Fibroblast of pulmonary artery (primary cell): ENCODE measurements around the gene ASNSD1.
A peak's percentile ranks its signal among the peaks of the same experiment; 100 is the strongest.
"Not testable (repeated sequence)": the region's sequence is repeated elsewhere in the genome, so short reads cannot be mapped to it uniquely, and the experiment has no call there.

ENCODE experiments used
- DNase-seq: peaks from one replicate; pipeline ENCODE4 v3.0.0-alpha.2; 2010; ENCODE audit warnings: low read depth
- H3K4me3 ChIP-seq: replicated peaks from 2 replicates; pipeline ENCODE4 v1.5.1; 2011; ENCODE audit warnings: low read depth, mild to moderate bottlenecking, control low read depth, low read length, moderate library complexity
- TF ChIP-seq, protein P1 (sequence below): IDR thresholded peaks from 2 replicates; pipeline ENCODE4 v1.5.1; 2011; ENCODE audit warnings: mild to moderate bottlenecking, control low read depth, low read length, inconsistent platforms; ENCODE audit errors: missing control alignments

Gene ASNSD1

DNA sequence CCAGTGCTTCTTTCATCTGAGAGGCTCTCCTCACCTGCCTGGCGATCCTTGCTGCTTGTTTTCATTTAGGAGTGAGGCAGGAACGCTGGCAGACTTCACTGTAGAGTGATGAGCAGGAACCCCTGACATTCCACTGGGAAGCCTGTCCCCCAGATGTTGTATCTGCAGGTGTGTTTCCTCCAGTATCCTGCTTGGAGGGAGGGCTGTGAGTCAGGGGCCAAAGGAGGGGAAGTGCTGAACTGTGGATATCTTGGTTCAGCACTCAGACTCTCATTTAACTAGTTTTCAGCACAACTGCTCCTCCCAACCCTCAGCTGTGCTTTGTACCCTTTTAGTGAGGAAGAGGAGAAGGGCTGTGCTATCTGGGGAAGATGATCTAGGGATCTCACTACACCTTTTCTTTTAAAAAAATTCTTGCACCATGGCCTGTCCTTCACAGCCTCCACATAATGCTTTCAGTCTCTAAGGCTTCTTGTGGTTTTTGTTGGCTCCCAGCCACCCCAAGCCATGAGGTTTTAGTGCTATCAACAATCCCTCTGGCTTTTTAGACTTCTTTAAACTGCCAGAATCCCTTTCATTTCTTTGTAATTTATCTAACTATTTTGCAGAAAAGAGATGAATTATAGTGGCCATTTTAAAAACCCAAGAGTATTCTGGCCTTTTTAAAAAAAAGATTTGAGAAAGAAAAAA, 24.4 kb downstream of the ASNSD1 start:
- no peak overlapping the region for H3K4me3 ChIP-seq
- TF ChIP-seq, protein P1, sequence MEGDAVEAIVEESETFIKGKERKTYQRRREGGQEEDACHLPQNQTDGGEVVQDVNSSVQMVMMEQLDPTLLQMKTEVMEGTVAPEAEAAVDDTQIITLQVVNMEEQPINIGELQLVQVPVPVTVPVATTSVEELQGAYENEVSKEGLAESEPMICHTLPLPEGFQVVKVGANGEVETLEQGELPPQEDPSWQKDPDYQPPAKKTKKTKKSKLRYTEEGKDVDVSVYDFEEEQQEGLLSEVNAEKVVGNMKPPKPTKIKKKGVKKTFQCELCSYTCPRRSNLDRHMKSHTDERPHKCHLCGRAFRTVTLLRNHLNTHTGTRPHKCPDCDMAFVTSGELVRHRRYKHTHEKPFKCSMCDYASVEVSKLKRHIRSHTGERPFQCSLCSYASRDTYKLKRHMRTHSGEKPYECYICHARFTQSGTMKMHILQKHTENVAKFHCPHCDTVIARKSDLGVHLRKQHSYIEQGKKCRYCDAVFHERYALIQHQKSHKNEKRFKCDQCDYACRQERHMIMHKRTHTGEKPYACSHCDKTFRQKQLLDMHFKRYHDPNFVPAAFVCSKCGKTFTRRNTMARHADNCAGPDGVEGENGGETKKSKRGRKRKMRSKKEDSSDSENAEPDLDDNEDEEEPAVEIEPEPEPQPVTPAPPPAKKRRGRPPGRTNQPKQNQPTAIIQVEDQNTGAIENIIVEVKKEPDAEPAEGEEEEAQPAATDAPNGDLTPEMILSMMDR: no peak
- DNase-seq: peak; percentile 67

DNA sequence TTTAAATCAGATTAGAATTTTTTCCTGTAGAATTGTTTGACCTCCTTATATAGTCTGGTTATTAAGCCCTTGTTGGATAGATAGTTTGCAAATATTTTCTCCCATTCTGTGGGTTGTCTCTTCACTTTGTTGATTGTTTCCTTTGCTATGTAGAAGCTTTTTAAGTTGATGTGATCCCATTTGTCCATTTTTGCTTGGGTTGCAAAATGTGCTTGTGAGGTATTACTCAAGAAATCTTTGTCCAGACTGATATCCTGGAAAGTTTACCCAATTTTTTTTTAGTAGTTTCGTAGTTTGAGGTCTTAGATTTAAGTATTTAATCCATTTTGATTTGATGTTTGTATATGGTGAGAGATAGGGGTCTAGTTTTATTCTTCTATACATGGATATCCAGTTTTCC, 26.5 kb downstream of the ASNSD1 start:
- not testable (repeated sequence) for DNase-seq

DNA sequence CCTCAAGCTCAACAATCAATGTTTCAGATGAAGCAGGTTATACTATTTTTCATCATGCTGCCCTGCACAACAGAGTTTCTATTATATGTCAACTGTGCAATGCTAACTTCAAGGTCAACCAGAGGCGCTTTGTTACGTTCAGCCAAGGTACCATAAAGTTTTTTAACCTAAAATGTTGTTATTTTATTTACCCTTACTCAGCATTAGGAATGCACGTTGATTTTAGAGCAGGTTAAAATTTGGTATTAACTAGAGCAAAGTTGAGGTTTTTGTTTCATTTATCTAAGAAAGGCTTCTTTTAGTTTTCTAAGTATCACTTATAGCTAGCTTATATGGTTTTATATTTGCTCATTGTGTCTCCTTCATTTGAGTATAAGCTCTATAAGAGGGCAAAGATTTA, 35.0 kb downstream of the ASNSD1 start:
- no peak for DNase-seq
- TF ChIP-seq, protein P1: no peak
- no peak overlapping the region for H3K4me3 ChIP-seq

More for the DNA sequence above, 26.5 kb downstream of the ASNSD1 start:
- not testable (repeated sequence) for H3K4me3 ChIP-seq

DNA sequence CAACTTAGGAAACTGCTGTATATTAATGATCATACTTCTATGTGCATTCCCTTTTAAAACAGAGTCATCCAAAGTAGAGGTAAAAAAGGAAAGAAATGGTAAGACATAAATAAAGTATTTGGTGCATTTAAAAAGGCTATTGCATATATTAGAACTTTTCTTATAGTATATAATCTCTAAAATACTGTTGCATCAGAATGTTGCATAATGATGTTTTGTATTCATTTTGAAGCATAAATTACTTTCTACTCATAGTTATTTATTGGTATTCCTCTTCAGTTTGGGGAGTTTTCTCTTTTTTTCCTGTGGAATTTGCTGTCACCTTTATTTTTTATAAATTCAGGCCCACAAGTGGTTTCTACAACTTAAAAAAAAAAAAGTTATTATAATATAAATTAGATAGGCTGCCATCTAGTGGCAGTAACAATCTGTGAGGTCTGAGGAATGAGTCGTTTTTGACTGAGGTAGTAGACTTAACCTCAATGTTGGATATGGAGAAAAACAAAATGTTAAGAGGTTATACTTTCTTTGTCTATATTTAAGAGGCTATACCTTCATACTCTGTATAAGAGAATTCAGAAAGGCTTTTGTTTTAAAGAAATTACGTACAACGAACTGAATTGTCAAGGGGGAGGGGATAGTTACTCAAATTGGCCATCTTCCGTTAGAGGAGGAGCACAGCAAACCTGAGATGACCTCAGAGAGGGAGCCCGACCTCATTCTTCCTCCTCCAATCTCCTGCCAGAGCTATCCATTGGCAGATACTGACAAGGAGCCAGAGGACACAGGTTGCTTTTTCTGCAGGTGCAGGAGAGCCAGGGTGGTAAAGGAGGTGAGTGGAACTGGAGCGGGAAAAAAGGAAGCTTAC, 37.0 kb downstream of the ASNSD1 start:
- peak; percentile 69 for DNase-seq
- H3K4me3 ChIP-seq: no peak overlapping the region
- TF ChIP-seq, protein P1: peak; percentile 63

DNA sequence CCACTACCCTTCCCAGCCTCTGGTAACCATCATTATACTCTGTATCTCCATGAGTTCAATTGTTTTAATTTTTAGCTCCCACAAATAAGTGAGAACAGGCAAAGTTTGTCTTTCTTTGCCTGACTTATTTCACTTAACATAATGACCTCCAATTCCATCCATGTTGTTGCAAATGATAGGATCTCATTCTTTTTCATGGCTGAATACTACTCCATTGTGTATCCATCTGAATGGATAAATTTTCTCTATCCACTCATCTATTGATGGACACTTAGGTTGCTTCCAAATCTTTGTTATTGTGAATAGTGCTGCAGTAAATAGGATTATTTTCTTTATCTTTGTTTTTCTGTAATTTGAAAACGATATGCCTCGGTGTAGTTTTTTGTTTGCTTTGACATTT, 39.4 kb downstream of the ASNSD1 start:
- H3K4me3 ChIP-seq: no peak overlapping the region
- TF ChIP-seq, protein P1: no peak
- no peak for DNase-seq

DNA sequence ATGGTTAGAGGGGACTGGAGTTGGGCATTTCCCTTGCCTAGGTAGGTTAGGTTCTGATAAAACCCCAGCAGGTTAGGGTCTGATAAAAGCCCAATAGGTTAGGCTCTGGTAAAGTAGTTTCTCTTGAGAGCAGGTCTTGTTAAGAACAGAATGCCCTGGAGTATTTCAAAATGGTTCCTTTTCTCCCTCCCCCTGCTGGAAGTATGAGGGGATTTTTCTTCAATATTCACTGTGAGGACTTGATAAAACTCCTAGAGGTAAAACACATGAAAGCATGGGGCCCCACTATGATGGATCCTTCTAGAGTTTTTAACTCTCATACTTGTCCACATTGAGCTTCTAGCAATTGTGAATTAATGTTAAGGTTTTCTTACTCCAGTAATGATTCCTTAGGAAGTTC, 40.8 kb downstream of the ASNSD1 start:
- H3K4me3 ChIP-seq: no peak overlapping the region
- TF ChIP-seq, protein P1: peak; percentile 25
- DNase-seq: peak; percentile 24

DNA sequence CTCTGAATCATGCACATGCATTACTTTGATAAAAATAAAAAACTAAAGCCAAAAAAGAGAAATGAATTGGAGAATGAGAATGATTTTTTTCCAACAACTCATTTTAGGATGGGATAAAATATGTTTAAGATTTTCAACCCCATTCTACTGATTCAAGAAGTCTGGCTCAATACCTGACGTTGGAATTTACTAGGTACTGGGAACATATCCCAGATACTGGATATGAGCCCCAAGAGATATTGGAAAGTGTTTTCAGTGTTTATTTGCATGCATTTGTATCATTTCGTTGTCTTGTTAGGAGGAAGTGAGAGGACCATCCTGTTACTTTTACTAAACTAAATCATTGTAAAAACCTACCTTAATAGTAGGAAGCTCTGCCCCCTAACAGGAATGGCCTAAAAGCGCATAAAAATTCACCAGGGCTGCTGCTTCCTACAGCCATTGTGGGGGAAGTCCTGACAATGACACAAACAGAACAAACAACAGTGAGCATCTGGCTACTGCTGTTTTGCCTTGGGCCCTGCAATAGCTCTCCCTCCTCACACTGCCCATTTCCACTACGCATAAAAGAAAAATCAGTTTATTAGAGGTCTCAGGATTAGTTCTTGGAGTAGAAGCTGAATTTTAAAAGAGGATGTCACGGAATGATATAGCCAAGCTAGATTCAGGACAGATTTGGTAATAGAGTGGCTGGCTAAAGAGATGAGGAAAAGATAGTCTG, 48.4 kb downstream of the ASNSD1 start:
- no peak overlapping the region for H3K4me3 ChIP-seq
- TF ChIP-seq, protein P1: no peak
- no peak for DNase-seq

DNA sequence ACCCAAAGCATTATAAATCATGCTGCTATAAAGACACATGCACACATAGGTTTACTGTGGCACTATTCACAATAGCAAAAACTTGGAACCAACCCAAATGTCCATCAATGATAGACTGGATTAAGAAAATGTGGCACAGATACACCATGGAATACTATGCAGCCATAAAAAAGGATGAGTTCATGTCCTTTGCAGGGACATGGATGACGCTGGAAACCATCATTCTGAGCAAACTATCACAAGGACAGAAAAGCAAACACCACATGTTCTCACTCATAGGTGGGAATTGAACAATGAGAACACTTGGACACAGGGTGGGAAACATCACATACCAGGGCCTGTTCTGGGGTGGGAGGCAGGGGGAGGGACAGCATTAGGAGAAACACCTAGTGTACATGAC, 56.3 kb downstream of the ASNSD1 start:
- H3K4me3 ChIP-seq, DNase-seq: not testable (repeated sequence)
